ENCODE measurements around the gene KLK2.

Gene KLK2

DNA sequence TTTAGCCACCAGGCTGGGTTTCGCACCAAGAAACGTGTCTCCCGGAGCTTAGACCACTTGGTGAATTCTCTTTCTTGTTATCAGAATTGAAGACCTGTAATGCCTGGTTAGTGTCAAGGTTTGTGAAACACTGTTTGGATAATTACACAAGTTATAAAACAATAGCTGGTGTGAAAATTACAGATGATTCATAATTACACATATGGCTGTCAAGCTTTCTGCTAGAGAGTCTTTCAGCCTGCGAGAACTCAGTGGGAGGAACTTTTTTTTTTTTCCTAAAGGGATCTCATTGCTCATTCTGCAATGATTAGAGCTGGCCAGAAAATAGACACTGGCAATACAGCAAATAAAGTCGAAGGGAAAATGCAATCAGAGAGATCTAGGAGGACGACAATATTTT is 51.3 kb downstream of the KLK2 start:
- DNase-seq (ENCODE audit: low read depth in 2 of 2): no peak

DNA sequence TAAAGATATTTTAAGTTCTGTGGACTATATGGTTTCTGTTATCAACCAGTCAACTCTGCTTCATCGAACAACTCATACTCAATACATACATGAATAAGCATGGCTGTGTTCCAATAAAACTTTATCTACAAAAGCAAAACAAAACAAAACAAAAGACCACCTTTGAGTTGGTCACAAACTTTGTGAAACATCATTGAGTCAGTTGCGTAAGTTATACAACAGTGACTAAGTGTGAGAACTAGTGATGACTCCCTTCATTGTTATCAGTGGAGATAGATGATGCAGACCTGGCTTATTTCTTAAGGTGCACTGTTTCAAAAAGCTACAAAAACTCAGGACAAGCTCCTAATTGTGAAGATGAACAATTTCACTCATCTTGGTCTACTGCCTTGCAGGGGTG is 52.5 kb downstream of the KLK2 start:
- DNase-seq (ENCODE audit: low read depth in 2 of 2): no peak

DNA sequence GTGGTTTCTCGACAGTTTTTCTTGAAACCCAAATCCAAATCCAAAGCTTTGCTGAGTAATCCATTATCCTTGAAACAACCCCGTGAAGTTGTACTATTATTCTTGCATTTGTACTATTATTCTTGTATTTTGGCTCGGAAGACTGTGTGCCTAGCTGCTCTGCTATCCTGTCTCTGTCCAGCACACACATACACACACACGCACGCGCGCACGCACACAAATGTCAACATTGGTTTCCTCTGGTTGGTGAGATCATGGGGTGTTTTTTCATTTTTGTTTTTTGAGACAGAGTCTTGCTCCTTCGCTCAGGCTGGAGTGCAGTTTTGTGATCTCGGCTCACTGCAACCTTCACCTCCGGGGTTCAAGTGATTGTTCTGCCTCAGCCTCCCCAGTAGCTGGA is 52.9 kb downstream of the KLK2 start:
- no peak for DNase-seq (ENCODE audit: low read depth in 2 of 2)

DNA sequence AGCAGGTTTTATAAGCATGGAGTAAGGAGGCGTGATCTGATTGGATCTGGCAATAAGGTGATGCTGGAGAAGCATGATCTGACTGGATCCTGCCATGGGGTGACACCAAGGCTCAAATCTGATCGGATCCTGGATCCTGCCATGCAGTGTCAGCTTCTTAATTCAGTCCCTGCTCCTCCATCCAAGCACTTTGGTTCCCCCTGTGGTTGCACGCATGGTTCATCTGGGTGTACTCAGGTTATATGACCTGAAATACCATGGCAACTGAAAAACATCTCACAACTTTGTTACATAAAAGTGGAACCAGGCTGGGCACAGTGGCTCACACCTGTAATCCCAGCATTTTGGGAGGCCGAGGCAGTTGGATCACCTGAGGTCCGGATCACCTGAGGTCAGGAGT is 55.6 kb downstream of the KLK2 start:
- DNase-seq (ENCODE audit: low read depth in 2 of 2): no peak
